ENCODE data around the gene TMEM89. TPM values are rescaled to one million over a fixed set of nuclear protein-coding genes. Genes with fewer than 3 reads are reported as not detected.

The TMEM89 gene
- total and polyA plus RNA-seq, 2 of the 13 experiments (the other 11 are each of a cell fraction or from before 2014, with no cell fraction given): 0.31 to 0.59 TPM

DNA sequence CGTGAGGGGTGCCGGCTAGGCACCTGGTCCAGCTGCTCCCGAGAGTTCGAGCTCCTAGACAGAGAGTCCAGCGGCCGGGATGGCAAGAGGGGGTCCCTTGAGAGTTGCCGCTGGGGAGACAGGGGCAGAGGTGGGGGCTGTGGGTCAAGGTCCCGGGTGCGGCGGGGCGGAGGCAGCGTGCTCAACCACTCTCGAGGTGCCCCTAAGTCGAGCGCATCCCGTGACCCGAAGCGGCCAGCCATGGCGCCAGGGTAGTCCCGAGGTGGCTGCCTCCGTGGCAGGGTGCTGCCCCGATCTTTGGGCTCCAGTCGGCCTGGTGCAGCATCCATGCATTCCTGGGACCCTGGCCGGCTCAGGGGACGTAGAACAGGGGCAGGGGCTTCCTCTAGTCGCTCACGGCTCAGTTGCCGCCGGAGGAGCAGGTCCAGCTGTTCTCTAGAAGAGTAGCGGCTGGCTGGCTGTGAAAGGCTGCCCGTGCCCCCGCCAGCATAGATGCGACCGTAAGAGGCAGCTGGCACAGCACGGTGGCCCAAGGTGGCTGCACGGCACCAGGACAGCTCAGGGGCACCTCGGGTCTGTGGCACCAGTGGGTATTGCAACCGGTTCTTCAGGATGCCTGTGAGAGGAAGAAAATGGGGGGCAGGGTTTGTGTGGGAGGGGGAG, 18.5 kb upstream of the TMEM89 start:
- DNase-seq (ENCODE audit: low spot score): no peak
- Histone ChIP-seq H3K4me3 (replicated peaks in 1 of 3; ENCODE audit: insufficient read depth in 1 of 3, low read depth in 2 of 3, low read length in 3 of 3) (no peak overlapping the region), H3K9ac (ENCODE audit: insufficient read depth, low read depth, low read length) (no peak overlapping the region), H3K4me1 (ENCODE audit: insufficient read depth, low read length) (peaks cover 27% of the 10 kb centered on the region), H3K27me3 (ENCODE audit: control insufficient read depth in 1 of 2, insufficient read depth in 2 of 2, low read length in 2 of 2) (no peaks in the 10 kb centered on the region), H2AFZ (ENCODE audit: low read length) (no peak overlapping the region), H4K20me1 (ENCODE audit: insufficient read depth, low read length) (no peaks in the 10 kb centered on the region), H3K4me2 (ENCODE audit: low read depth, low read length) (no peak overlapping the region), H3K9me3 (ENCODE audit: low read length) (no peaks in the 10 kb centered on the region), H3K79me2 (ENCODE audit: insufficient read depth, low read length) (peaks cover 9% of the 10 kb centered on the region), H3K27ac (ENCODE audit: extremely low read length, insufficient read depth, low read length) (no peak overlapping the region), H3K36me3 (replicated peaks in 1 of 2; ENCODE audit: control insufficient read depth in 1 of 2, insufficient read depth in 2 of 2, low read length in 2 of 2) (peaks cover 1 to 2% of the 10 kb centered on the region in 2 experiments; a peak in 2 of 5 replicates)
- WGBS (ENCODE audit: low lambda C conversion rate): 90% methylated on average over 19 of the region's 38 CpGs
- BruUV-seq (replicated peaks): no TSS peak
- FAIRE-seq: no peak
- in situ Hi-C loops (cut with HindIII; ENCODE audit: extremely low pct_ligation_motif_present, low pct_unique_long_range_greater_than_20kb) (no loop called here), intact Hi-C loops (cut with micrococcal nuclease; ENCODE audit: unreplicated experiment) (no loop called here)
- POLR2A ChIA-PET: no interaction called here
- no peak for ATAC-seq
- CTCF ChIA-PET (ENCODE audit: low intra/inter-chr PET ratio, low total read pairs): no interaction called here
- TF ChIP-seq TBX3 (IDR thresholded peaks at IDR 0.05; ENCODE audit: borderline replicate concordance): no peak
- no peak for TF ChIP-seq ZNF33A (CRISPR knock-in tag; IDR thresholded peaks at IDR 0.05; ENCODE audit: borderline replicate concordance)
- no peak for TF ChIP-seq ZNF883 (CRISPR knock-in tag; IDR thresholded peaks at IDR 0.05; ENCODE audit: not compliant biosample characterization)
- TF ChIP-seq, protein P1, sequence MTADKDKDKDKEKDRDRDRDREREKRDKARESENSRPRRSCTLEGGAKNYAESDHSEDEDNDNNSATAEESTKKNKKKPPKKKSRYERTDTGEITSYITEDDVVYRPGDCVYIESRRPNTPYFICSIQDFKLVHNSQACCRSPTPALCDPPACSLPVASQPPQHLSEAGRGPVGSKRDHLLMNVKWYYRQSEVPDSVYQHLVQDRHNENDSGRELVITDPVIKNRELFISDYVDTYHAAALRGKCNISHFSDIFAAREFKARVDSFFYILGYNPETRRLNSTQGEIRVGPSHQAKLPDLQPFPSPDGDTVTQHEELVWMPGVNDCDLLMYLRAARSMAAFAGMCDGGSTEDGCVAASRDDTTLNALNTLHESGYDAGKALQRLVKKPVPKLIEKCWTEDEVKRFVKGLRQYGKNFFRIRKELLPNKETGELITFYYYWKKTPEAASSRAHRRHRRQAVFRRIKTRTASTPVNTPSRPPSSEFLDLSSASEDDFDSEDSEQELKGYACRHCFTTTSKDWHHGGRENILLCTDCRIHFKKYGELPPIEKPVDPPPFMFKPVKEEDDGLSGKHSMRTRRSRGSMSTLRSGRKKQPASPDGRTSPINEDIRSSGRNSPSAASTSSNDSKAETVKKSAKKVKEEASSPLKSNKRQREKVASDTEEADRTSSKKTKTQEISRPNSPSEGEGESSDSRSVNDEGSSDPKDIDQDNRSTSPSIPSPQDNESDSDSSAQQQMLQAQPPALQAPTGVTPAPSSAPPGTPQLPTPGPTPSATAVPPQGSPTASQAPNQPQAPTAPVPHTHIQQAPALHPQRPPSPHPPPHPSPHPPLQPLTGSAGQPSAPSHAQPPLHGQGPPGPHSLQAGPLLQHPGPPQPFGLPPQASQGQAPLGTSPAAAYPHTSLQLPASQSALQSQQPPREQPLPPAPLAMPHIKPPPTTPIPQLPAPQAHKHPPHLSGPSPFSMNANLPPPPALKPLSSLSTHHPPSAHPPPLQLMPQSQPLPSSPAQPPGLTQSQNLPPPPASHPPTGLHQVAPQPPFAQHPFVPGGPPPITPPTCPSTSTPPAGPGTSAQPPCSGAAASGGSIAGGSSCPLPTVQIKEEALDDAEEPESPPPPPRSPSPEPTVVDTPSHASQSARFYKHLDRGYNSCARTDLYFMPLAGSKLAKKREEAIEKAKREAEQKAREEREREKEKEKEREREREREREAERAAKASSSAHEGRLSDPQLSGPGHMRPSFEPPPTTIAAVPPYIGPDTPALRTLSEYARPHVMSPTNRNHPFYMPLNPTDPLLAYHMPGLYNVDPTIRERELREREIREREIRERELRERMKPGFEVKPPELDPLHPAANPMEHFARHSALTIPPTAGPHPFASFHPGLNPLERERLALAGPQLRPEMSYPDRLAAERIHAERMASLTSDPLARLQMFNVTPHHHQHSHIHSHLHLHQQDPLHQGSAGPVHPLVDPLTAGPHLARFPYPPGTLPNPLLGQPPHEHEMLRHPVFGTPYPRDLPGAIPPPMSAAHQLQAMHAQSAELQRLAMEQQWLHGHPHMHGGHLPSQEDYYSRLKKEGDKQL (CRISPR knock-in tag; IDR thresholded peaks at IDR 0.05; ENCODE audit: low read depth): no peak
- TF ChIP-seq RXRA (CRISPR knock-in tag; IDR thresholded peaks at IDR 0.05): no peak
- TF ChIP-seq, protein P2, sequence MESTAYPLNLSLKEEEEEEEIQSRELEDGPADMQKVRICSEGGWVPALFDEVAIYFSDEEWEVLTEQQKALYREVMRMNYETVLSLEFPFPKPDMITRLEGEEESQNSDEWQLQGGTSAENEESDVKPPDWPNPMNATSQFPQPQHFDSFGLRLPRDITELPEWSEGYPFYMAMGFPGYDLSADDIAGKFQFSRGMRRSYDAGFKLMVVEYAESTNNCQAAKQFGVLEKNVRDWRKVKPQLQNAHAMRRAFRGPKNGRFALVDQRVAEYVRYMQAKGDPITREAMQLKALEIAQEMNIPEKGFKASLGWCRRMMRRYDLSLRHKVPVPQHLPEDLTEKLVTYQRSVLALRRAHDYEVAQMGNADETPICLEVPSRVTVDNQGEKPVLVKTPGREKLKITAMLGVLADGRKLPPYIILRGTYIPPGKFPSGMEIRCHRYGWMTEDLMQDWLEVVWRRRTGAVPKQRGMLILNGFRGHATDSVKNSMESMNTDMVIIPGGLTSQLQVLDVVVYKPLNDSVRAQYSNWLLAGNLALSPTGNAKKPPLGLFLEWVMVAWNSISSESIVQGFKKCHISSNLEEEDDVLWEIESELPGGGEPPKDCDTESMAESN (CRISPR knock-in tag; conservative IDR thresholded peaks at IDR 0.05): no peak
- TF ChIP-seq ONECUT2 (CRISPR knock-in tag; IDR thresholded peaks at IDR 0.05): no peak
- no peak for TF ChIP-seq MAZ (IDR thresholded peaks at IDR 0.05; ENCODE audit: borderline replicate concordance, low read depth, low read length)
- no peak for TF ChIP-seq MAZ (CRISPR knock-in tag; IDR thresholded peaks at IDR 0.05; ENCODE audit: low read depth)
- TF ChIP-seq, protein P3, sequence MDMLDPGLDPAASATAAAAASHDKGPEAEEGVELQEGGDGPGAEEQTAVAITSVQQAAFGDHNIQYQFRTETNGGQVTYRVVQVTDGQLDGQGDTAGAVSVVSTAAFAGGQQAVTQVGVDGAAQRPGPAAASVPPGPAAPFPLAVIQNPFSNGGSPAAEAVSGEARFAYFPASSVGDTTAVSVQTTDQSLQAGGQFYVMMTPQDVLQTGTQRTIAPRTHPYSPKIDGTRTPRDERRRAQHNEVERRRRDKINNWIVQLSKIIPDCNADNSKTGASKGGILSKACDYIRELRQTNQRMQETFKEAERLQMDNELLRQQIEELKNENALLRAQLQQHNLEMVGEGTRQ (IDR thresholded peaks at IDR 0.05; ENCODE audit: low read depth, low read length): no peak
- TF ChIP-seq, protein P3 (CRISPR knock-in tag; IDR thresholded peaks at IDR 0.05; ENCODE audit: borderline replicate concordance): no peak
- no peak for TF ChIP-seq NFE2L2 (IDR thresholded peaks at IDR 0.05; ENCODE audit: low read length)
- TF ChIP-seq, protein P4, sequence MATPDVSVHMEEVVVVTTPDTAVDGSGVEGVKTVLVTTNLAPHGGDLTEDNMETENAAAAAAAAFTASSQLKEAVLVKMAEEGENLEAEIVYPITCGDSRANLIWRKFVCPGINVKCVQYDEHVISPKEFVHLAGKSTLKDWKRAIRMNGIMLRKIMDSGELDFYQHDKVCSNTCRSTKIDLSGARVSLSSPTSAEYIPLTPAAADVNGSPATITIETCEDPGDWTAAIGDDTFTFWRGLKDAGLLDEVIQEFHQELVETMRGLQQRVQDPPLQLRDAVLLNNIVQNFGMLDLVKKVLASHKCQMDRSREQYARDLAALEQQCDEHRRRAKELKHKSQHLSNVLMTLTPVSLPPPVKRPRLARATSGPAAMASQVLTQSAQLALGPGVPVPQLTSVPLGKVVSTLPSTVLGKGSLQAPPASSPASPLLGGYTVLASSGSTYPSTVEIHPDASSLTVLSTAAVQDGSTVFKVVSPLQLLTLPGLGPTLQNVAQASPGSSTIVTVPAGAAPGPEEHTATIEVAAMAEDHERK (CRISPR knock-in tag; IDR thresholded peaks at IDR 0.05; ENCODE audit: low read depth): no peak
